Activated CD4-positive, CD25-positive, alpha-beta regulatory T cell treated with anti-CD3 and anti-CD28 coated beads, Interleukin-2, amount 50 U/mL, for 72 hours (primary cell): ENCODE results near the gene HOXB4.

Source experiments
- DNase-seq: peaks from one replicate; pipeline ENCODE4 v3.0.0; 2021

The HOXB4 gene

DNA sequence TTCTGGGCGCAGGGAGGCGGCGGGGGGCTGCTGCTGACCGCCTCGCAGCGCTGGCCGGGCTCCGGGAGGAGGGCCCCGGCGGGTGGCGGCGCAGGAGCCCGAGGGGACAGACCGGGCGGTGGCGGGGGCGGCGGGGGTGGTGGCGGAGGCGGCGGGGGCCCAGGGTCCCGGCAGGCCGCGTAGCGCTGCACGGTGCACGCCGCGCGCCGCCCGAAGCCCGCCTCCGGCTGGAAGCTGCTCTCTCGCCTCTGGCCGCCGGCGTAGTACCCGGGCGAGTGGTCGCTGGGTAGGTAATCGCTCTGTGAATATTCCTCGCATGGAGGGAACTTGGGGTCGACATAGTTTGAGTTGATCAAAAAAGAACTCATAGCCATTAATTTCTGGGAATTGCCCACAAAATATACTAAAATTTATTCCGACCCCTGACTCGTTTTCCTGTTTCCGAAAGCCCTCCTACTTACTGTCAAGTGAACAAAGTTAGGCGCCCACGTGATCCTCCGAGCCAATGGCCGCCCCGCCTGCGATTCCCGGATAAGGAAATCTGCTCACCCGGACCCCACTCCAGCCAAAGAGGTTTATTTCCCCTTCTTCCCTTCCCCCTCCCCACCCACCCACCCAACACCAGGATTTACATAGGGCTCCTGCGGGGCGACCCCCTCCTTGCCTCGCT lies at the start of gene HOXB4:
Gene HOXB4 (minus strand): TSS at position 405 of the 670 bp plus-strand sequence. CDS start 31 bp downstream, at position 374.
- DNase-seq: peak; percentile 65

- no peak for DNase-seq
Measured at GRCh38 chr17:48627118-48627597, 49.0 kb upstream of the HOXB4 start.

GRCh38 chr17:48626245-48627117 lies 48.3 kb upstream of the HOXB4 start, which contains the start of gene HOXB9:
Gene HOXB9 (minus strand): TSS chr17:48626358. CDS start chr17:48626269, 89 bp downstream.
- no peak for DNase-seq

DNA sequence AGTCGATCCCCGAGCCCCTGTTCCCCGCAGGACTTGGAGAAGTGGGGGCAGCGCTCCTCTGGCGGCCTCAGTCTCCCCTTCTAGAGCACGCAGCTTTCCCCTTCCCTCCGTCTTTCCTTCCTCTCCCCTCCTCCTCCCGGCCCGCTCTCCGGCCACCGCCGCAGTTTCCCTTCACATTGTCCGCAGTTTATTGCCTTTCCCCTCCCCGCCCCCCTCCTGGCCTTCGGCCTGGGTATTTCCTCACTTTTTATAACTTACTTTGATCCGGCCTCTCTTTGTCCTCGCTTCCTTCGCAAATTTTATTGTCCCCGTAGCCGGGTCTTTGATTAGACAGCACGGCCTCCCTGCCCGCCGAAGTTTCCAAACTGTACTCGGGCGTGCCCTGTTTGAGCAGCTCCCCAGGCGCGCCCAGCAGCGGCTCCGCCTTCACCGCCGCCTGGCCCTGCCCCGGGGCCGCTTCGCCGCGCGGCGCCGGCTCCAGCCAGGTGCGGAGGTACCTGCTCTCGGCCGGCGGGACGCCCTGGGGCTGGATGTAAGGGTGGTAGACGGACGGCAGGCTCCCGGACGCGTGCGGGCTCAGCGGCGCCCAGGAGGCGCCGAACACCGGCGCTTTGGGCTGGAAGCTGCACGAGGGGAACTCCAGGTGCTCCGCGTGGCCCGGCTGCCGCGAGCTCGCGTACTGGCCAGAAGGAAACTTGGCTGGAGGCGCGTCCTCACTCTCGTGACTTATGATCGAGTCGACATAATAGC lies 47.5 kb upstream of the HOXB4 start:
- no peak for DNase-seq

DNA sequence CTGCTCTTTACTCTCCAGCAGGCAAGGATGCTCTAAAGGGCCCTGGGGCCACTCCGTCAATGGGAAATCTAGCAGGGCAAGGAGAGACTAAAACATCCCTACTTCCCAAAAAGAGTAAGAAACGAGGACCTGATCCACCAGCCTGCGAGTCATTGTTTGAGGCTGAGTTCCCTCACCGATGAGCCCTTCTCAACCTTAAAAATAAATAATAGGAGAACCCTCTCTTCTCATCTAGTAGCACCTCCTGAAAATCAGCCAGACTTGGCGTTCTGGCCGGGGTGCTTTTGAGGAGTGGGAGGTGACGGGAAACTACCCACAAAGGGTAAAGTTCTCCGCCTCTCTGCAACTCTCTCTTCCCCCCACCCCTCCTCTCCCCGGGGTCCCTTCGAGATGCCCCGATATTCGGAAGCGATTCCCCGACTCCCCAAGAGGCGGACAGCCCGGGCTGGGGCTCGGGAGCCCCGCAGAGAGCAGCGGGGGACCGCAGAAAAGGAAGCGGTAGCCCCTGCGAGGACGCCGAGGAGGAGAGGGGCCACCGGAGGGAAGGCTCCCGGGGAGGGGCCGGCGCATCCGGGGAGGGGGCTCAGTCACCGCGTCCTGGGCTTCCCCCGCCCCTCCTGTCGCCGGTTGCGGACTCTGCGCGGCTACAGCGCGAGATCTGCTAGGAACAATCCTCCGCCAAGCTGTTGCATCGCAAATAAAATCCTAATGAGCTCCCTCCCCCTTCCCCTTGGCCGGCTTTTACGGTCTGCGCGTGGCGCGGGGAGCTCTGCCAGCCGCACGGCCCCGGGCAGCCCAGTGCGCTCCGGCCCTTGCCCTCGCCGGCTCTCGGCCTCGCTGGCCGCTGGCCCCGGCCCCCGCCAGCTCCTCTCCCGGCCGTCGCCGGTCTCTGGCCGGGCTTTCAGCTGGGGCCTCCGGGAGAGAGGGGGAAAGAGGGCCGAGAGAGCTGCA lies 46.7 kb upstream of the HOXB4 start:
- no peak for DNase-seq

GRCh38 chr17:48624118-48624517 lies 46.0 kb upstream of the HOXB4 start:
- DNase-seq: no peak

GRCh38 chr17:48623583-48623982 lies 45.4 kb upstream of the HOXB4 start:
- DNase-seq: no peak

DNA sequence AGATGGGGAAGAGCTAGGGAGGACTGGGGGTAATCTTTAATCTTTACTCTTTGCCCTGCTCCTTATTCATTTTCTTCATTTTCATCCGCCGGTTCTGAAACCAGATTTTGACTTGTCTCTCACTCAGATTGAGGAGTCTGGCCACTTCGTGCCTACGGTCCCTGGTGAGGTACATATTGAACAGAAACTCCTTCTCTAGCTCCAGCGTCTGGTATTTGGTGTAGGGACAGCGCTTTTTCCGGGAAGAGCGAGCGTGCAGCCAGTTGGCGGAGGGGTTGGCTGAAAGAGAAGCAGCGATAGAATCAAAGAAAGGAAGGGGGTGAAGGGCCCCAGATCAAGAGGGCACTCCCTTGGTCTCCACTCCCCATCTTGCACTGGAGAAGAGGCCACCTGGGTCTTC lies 44.7 kb upstream of the HOXB4 start:
- no peak for DNase-seq

DNA sequence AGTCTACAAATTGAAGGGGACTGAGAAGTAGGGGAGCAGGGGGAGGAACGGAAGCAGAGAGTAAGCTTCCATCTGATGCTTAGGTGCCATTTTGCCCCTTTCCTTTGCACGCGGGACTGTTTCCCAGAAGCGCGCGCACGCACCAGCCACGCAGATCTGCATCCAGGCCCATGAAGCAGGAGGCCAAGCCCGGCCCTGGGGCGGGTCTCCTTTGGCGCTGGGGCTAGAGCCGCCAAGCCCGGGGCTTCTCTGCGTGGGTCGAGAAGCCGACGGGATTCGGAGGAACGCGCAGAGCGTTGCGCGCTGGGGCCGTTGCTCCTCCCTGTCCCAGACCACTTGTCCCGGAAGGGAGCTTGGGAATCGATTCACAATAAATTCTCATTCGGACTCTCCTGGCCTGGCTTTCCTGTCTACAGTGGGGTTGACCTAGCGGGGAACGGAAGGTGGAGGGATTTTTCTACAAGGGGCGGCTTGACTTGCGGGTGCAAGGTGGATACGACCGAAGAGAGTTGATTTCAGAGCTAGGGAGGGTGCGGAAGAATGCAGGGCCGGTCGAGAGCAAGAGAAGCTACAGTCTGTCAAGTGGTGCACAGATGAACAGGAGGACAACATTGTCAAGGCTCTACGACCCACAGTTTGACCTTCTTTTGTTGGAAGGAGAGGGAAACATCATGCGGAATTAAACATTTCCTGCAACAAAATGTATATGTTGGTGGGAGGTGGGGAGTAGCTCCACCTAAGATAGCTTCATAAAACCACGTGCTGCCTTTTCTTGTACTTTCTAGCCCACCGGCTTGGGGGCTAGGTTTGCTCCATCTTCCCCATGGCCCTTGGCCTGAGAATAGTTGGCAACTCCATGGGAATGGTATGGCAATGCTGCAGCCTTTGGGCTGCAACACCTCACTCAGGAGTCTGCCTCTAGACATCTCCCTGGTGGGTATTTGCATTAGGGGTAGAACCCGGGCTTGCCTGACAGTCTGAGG lies 43.6 kb upstream of the HOXB4 start:
- DNase-seq: no peak

DNA sequence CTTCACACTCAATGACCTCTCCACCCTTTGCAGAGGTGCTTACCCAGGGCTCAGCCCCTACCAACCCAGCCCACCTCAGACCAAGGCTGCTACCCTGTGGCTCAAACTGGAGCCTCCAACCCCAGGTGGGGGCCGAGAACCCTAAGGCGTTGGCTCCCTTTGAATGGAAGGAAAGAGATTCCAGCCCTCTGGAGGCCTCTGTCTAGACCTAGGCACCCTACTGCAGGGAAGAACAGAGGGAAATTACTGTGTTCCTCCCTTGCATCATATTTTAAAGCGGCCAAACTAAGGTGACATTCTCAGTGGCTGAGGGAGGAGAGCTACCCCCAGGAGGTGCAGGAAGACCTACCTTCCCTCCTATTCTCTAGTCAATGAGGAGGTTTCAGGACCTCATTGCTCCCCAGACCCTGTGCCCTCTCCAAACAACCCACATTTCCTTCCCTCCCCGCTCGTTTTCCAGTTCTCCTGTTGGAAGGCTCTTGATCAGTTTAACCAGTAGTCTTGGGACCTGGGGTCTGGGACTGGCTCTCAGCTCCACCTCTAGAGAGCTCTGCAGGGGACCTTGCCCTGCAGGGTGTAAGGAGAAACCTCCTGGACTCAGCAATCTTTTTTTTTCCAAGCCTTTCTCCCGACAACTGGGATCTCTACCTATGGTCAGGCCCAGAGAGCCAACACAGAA lies 42.5 kb upstream of the HOXB4 start:
- DNase-seq: no peak

DNA sequence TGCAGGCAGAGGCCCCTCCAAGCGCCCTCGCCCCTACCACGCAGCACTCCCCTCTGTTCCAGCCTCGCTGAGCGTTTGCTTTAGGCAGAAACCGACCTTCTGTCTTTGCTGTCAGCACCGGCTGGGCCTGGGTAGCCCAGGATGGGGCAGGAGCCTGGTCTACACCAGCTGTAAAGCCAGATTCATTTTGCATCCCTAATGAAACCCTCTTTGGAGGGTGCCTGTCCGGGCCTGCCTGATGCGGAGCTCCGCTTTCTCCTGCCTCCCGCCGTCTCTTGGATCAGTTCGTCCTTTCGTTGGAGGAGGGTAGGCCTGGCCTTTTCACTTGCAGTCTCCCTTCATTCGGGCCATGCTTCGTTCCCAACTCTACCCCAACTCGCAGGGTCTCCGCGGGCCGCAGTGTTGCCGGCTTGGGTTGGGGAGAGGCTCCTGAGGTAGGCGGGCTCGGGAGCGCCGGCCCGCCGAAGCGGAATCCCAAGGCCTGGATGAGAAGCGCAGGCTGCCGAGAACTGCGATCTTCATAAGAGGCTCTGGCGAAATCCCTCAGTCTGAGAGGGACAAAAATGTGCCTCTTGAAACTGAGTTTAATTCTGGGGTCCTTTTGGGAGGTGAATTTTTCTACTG lies 41.8 kb upstream of the HOXB4 start:
- DNase-seq: no peak

- DNase-seq: peak; percentile 84
Measured at GRCh38 chr17:48618256-48618896, 40.2 kb upstream of the HOXB4 start.

DNA sequence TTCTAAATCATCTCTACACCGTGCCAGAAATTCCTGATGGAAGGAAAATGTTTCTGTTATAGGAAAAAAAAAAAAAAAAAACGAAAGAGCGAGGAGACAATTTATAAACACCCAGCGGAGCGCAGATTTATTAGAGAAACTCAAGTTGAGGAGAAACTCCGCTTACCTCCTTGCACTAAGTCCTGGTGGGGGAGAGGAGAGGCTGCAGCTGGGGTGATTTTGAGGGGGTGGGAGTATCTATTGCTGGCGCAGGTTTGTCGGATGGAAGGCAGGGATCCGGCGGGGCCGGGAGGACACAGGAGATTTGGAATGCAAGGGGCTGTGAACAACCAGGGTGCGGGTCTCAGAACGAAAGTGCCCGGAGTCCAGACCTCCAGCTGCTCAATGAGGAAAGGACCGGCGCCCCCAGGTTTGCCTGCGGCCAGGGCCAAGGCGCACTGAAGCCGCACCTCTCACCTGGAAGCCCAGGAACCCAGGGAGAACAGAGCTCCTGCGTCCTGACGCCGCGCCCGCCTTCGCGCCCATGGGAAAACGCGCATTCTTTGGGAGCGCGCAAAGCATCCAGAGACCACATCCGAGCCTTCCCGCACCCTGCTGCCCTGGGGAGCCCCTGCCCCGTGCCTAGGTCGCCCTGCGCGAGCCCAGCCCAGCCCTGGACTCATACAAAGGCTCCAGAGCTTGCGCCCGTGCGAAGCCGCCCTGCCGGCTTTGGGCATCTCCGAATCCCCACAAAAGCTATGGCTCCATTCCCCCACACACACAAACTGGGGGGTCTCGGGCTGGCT lies 39.5 kb upstream of the HOXB4 start:
- no peak for DNase-seq

GRCh38 chr17:48616717-48617470 lies 38.7 kb upstream of the HOXB4 start:
- no peak for DNase-seq

DNA sequence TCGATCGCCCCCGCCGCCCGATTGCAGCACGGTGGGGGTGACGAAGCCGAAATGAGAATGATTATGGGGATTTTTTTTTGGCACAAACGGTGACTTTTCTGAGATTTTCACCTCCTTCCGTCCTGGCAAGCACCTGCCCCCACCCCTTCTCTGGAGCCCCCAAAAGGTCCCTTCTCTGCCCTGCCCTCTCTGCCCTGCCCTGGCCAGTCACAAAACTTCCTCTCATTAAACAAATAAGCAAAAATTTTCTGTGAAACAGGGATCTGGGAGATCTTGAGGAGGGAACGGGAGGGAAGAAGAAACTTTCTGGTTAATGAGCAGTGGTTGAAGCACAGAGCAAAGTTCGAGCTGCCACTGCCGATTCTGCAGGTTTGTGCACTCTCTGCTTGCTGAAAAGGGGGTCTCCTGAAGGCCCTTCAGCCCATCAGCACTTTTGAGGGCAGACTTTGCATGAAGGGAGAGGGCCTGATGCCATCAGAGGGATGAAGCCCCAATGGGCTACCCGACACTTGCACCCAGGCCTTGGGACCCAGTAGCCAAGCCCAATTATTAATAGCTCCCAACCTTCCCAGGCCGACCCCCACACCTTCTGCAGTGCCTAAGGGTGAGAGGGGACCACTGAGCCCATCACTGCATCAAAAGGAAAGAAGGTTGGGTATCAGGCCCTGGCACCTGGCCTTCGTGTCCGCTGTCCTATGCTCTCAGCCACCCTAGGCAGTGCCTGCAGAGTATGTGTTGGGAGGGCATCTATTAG lies 38.0 kb upstream of the HOXB4 start:
- DNase-seq: no peak

- no peak for DNase-seq
Measured at GRCh38 chr17:48615047-48615962, 37.2 kb upstream of the HOXB4 start, which contains the start of gene HOXB8. Gene HOXB8 (minus strand): TSS chr17:48615292. CDS start chr17:48614704, 588 bp downstream.
